K562 treated with DMSO at 1 percent for 4 hours (cell line): Measurements from ENCODE around the gene PAK3. TPM values are rescaled to one million over a fixed set of nuclear protein-coding genes. Genes with fewer than 3 reads are reported as not detected.

Experiments used
- total RNA-seq: library from RNA; unstranded; fragments of 300-600 nt; gene quantifications from 2 replicates; pipeline ENCODE4 v1.2.3, GENCODE V29; 2022; ENCODE audit not compliant: insufficient read depth

The PAK3 gene
- total RNA-seq, result not detected in 2 replicates

GRCh38 chrX:111095974-111096895, at the start of gene PAK3:
Gene PAK3, plus strand, starts transcription at chrX:111096191. Its CDS starts 26,913 bp downstream, at chrX:111123104.

GRCh38 chrX:111270339-111270738, 174.3 kb downstream of the PAK3 start, which contains the start of gene CAPN6:
Gene CAPN6, minus strand, starts transcription at chrX:111270483. Its CDS starts 6,547 bp downstream, at chrX:111263936.

Other genes starting within 250 kb of the PAK3 start
- not detected in 2 replicates for gene CAPN6, start 174.3 kb downstream of the PAK3 start, total RNA-seq